Sigmoid colon (tissue), 4 donors: Measurements from ENCODE around the gene CAPZA1.

Source experiments
- CTCF ChIP-seq, 4 experiments: fragments of 450-650 bp in 3 of 4; fragments of 200-600 bp in 1 of 4; IDR thresholded peaks; one replicate each; pipeline ENCODE4 v1.5.1; 2016 to 2019; ENCODE audit warnings: antibody characterized with exemption in 4 of 4, mild to moderate bottlenecking in 3 of 4, moderate library complexity in 2 of 4
- EP300 ChIP-seq, 4 donors: sonication (generic); formaldehyde crosslinking; IDR thresholded peaks; one replicate each; pipeline ENCODE4 v1.6.1; 2017; ENCODE audit warnings: antibody characterized with exemption in 4 of 4
- POLR2A ChIP-seq, 2 donors: fragments of 450-650 bp; IDR thresholded peaks; one replicate each; pipeline ENCODE4 v1.6.1; 2016; ENCODE audit warnings: antibody characterized with exemption in 2 of 2, mild to moderate bottlenecking in 2 of 2, moderate library complexity in 2 of 2

DNA sequence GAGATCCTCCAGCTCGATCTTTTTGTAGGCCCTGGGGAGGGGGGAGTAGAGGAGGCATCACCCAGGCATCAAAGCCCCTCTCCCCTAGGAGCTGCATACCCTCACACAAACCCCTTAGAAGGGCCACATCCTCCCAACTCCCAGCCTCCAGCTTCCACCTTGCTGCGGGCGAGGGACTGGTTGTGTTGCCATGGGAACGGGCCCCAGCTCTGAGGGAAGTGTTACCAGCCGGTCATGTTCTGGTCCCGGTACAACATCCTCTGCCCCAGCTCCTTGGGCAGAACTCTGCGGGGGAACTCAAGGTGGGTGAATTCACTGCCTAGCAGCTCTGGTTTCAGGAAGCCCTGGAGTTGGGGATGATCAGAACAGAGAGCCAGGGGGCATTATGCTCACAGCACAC lies 91.4 kb downstream of the CAPZA1 start:
- no peak for TF ChIP-seq CTCF (IDR thresholded peaks at IDR 0.05)
- no peak for TF ChIP-seq POLR2A (IDR thresholded peaks at IDR 0.05)
- no peak for TF ChIP-seq EP300 (IDR thresholded peaks at IDR 0.05)
